Right forelimb (tissue), 1 donor: ENCODE data around the gene SAMM50.

Experiments
- DNase-seq: peaks from one replicate; pipeline ENCODE4 v3.0.0-alpha.2; 2018

SAMM50 gene

GRCh38 chr22:43946384-43946667 lies 8.9 kb upstream of the SAMM50 start:
- no peak for DNase-seq

GRCh38 chr22:43948836-43949406 lies 6.3 kb upstream of the SAMM50 start:
- DNase-seq: no peak

- DNase-seq: no peak
These were observed 3.9 kb upstream of the SAMM50 start for GRCh38 chr22:43951391-43951790.

- no peak for DNase-seq
These were observed 3.3 kb upstream of the SAMM50 start for GRCh38 chr22:43951966-43952365.

GRCh38 chr22:43953988-43954785 lies 1.1 kb upstream of the SAMM50 start:
- DNase-seq: no peak

GRCh38 chr22:43955883-43956782 lies 891 bp downstream of the SAMM50 start:
- no peak for DNase-seq

- no peak for DNase-seq
These were observed 1.7 kb downstream of the SAMM50 start for GRCh38 chr22:43956805-43957463.

- DNase-seq: no peak
These were observed 2.6 kb downstream of the SAMM50 start for GRCh38 chr22:43957871-43958270.

GRCh38 chr22:43964314-43964857 lies 9.1 kb downstream of the SAMM50 start:
- DNase-seq: no peak

- DNase-seq: no peak
These were observed 11.8 kb downstream of the SAMM50 start for GRCh38 chr22:43967069-43967468.

- no peak for DNase-seq
These were observed 13.4 kb downstream of the SAMM50 start for GRCh38 chr22:43968614-43969013.

- DNase-seq: no peak
These were observed 14.0 kb downstream of the SAMM50 start for GRCh38 chr22:43969021-43969878.

- no peak for DNase-seq
These were observed 14.9 kb downstream of the SAMM50 start for GRCh38 chr22:43969989-43970755.

- DNase-seq: no peak
These were observed 15.9 kb downstream of the SAMM50 start for GRCh38 chr22:43971112-43971511.

GRCh38 chr22:43972931-43973462 lies 17.8 kb downstream of the SAMM50 start:
- DNase-seq: no peak

GRCh38 chr22:43974028-43974545 lies 18.8 kb downstream of the SAMM50 start:
- DNase-seq: no peak

GRCh38 chr22:43975041-43975440 lies 19.8 kb downstream of the SAMM50 start:
- no peak for DNase-seq

- DNase-seq: no peak
These were observed 21.9 kb downstream of the SAMM50 start for GRCh38 chr22:43976861-43977795.

- no peak for DNase-seq
These were observed 23.3 kb downstream of the SAMM50 start for GRCh38 chr22:43978558-43978957.
